CD4-positive, alpha-beta T cell (primary cell): ENCODE measurements around the gene CCNL1. TPM values are rescaled to one million over a fixed set of nuclear protein-coding genes. Genes with fewer than 3 reads are reported as not detected.

ENCODE experiments used
- ATAC-seq: fragments of 200-7000 bp; cut with Tn5 transposase; one replicate; pipeline ENCODE4 v1.10.0; 2022; ENCODE audit warnings: mild to moderate bottlenecking; ENCODE audit not compliant: poor library complexity
- CTCF ChIA-PET: fragments of 350-600 bp; sonication (Branson Sonifier 250); formaldehyde crosslinking; loops from one replicate; lab custom pipeline; 2021; ENCODE audit warnings: antibody characterized with exemption, inconsistent platforms; lab: Charles Lee
- POLR2A ChIA-PET: fragments of 350-600 bp; sonication (Branson Sonifier 250); formaldehyde crosslinking; loops from one replicate; lab custom pipeline; 2021; ENCODE audit warnings: antibody characterized with exemption, inconsistent platforms; lab: Charles Lee
- DNase-seq, 14 experiments: peaks; one replicate each; pipeline ENCODE4 v3.0.0-alpha.2; 2013 to 2020; ENCODE audit warnings: mixed read lengths in 2 of 14
- H3K27ac ChIP-seq, 2 donors: one replicate each; pipeline versions ENCODE4 v1.5.1 to v1.7.0; 2013; ENCODE audit warnings: low read length in 2 of 2, low read depth in 1 of 2, mild to moderate bottlenecking in 1 of 2
- H3K27me3 ChIP-seq, 2 experiments: 1 replicate in 1 of 2; 2 replicates in 1 of 2; pipeline versions ENCODE4 v1.6.1 to v1.7.0; 2013; ENCODE audit warnings: low read length in 2 of 2, control low read depth in 1 of 2, mild to moderate bottlenecking in 1 of 2, moderate library complexity in 1 of 2; ENCODE audit not compliant: insufficient read depth in 2 of 2, control insufficient read depth in 1 of 2
- H3K36me3 ChIP-seq: one replicate; pipeline ENCODE4 v1.6.1; 2013; ENCODE audit warnings: low read length, control low read depth; ENCODE audit not compliant: insufficient read depth
- H3K4me1 ChIP-seq: one replicate; pipeline ENCODE4 v1.6.1; 2013; ENCODE audit warnings: low read length, control low read depth; ENCODE audit not compliant: insufficient read depth
- H3K4me3 ChIP-seq: one replicate; pipeline ENCODE4 v1.5.1; 2013; ENCODE audit warnings: mild to moderate bottlenecking, low read length, moderate library complexity
- H3K9me3 ChIP-seq, 2 experiments: 1 replicate in 1 of 2; 2 replicates in 1 of 2; pipeline versions ENCODE4 v1.6.1 to v1.7.0; 2013; ENCODE audit warnings: low read length in 2 of 2, mild to moderate bottlenecking in 2 of 2, control low read depth in 1 of 2, moderate library complexity in 1 of 2; ENCODE audit not compliant: control insufficient read depth in 1 of 2, insufficient read depth in 1 of 2
- H3K27ac Mint-ChIP-seq: one replicate; pipeline ENCODE4 v1.8.0; 2020; ENCODE audit warnings: mixed read lengths
- H3K27me3 Mint-ChIP-seq: one replicate; pipeline ENCODE4 v1.8.0; 2021; ENCODE audit warnings: mixed read lengths
- H3K36me3 Mint-ChIP-seq: one replicate; pipeline ENCODE4 v1.8.0; 2021; ENCODE audit warnings: low read depth, mixed read lengths
- H3K4me1 Mint-ChIP-seq: one replicate; pipeline ENCODE4 v1.8.0; 2021; ENCODE audit warnings: low read depth, mixed read lengths
- H3K4me3 Mint-ChIP-seq: one replicate; pipeline ENCODE4 v1.8.0; 2020; ENCODE audit warnings: mild to moderate bottlenecking, mixed read lengths
- H3K9me3 Mint-ChIP-seq: one replicate; pipeline ENCODE4 v1.8.0; 2020; ENCODE audit warnings: mixed read lengths
- intact Hi-C, 2 experiments: fragments of 100-400 bp; cut with DNase I in 1 of 2; cut with micrococcal nuclease in 1 of 2; formaldehyde crosslinking; loops; one replicate each; pipeline versions ENCODE4 v1.15.1 to v1.9.0; 2023 to 2025; cut with DNase I, micrococcal nuclease
- total RNA-seq, 174 experiments: library from RNA in 2 of 174; stranded (reverse) in 2 of 174; gene quantifications; one replicate each; pipeline ENCODE4 v1.2.3 and lab custom pipeline; 2021 to 2026
- TF ChIP-seq, protein P1 (sequence below): fragments of 200-600 bp; IDR thresholded peaks from one replicate; pipeline ENCODE4 v1.8.0; 2022; ENCODE audit warnings: antibody characterized with exemption, mild to moderate bottlenecking

The CCNL1 gene
- total RNA-seq, 2 experiments from 2014 or later: 1,350 to 1,388 TPM

GRCh38 chr3:157127268-157127667 is 32.7 kb downstream of the CCNL1 start:
- Histone ChIP-seq H3K27ac (no peak overlapping the region), H3K4me3 (no peak overlapping the region), H3K9me3 (no peaks in the 10 kb centered on the region), H3K27me3 (no peaks in the 10 kb centered on the region), H3K36me3 (no peaks in the 10 kb centered on the region), H3K4me1 (peaks cover 50% of the 10 kb centered on the region)
- intact Hi-C loops: loop anchor here in 1 of 2 experiments (5.0 kb wide), 2 partner anchors 315 to 575 kb away; no protein-coding TSS in a partner anchor
- CTCF ChIA-PET: interaction anchor here (1.1 to 2.9 kb wide), 4 partner anchors 10 to 376 kb away, joined by 3 to 20 read pairs (median 10); no protein-coding TSS in a partner anchor
- Mint-ChIP-seq H3K27me3 (no peaks in the 10 kb centered on the region), H3K27ac (peak overlapping the region; percentile 98), H3K4me1 (peaks cover 51% of the 10 kb centered on the region), H3K9me3 (no peaks in the 10 kb centered on the region), H3K4me3 (no peak overlapping the region), H3K36me3 (no peaks in the 10 kb centered on the region)
- DNase-seq: no peak
- TF ChIP-seq, protein P1, sequence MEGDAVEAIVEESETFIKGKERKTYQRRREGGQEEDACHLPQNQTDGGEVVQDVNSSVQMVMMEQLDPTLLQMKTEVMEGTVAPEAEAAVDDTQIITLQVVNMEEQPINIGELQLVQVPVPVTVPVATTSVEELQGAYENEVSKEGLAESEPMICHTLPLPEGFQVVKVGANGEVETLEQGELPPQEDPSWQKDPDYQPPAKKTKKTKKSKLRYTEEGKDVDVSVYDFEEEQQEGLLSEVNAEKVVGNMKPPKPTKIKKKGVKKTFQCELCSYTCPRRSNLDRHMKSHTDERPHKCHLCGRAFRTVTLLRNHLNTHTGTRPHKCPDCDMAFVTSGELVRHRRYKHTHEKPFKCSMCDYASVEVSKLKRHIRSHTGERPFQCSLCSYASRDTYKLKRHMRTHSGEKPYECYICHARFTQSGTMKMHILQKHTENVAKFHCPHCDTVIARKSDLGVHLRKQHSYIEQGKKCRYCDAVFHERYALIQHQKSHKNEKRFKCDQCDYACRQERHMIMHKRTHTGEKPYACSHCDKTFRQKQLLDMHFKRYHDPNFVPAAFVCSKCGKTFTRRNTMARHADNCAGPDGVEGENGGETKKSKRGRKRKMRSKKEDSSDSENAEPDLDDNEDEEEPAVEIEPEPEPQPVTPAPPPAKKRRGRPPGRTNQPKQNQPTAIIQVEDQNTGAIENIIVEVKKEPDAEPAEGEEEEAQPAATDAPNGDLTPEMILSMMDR: no peak
- no peak for ATAC-seq
- POLR2A ChIA-PET: interaction anchor here (0.8 to 4.7 kb wide), 4 partner anchors 33 to 572 kb away, joined by 3 to 42 read pairs (median 8); partner anchors contain the start of genes CCNL1 and SSR3

- Mint-ChIP-seq H3K4me3 (no peak overlapping the region), H3K4me1 (peaks cover 42% of the 10 kb centered on the region), H3K9me3 (no peaks in the 10 kb centered on the region), H3K36me3 (no peaks in the 10 kb centered on the region), H3K27me3 (no peaks in the 10 kb centered on the region), H3K27ac (peak overlapping the region; percentile 98)
- Histone ChIP-seq H3K36me3 (no peaks in the 10 kb centered on the region), H3K27me3 (no peaks in the 10 kb centered on the region), H3K27ac (no peak overlapping the region), H3K9me3 (no peaks in the 10 kb centered on the region), H3K4me1 (peaks cover 41% of the 10 kb centered on the region), H3K4me3 (no peak overlapping the region)
- DNase-seq (no peak), ATAC-seq (no peak)
- CTCF ChIA-PET: interaction anchor here (1.1 to 2.9 kb wide), 4 partner anchors 11 to 375 kb away, joined by 3 to 20 read pairs (median 6); no protein-coding TSS in a partner anchor
- intact Hi-C loops: loop anchor here in 1 of 2 experiments (5.0 kb wide), 2 partner anchors 314 to 574 kb away; no protein-coding TSS in a partner anchor
- TF ChIP-seq, protein P1: no peak
- POLR2A ChIA-PET: interaction anchor here (0.8 to 2.6 kb wide), 5 partner anchors 33 to 571 kb away, joined by 3 to 13 read pairs (median 3); partner anchors contain the start of genes CCNL1 and SSR3
Observed at GRCh38 chr3:157126365-157126764, 33.6 kb downstream of the CCNL1 start.

DNA sequence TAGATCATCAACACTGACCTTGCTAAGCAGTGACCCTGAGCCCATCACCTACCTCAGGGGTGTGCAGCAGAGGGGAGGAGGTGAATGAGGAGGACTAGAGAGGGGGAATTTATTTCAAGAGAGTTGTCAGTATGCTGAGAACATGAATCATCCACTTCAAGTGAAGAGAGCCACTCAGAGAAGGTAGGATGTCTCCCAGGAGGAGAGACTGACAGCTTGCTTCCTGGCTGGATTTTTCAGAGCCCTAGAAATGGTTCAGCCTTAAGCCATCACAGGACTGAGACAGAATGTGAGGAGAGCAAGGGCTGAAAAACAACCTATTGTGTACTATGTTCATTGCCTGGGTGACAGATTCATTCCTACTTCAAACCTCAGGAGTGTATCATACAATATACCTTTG is 34.8 kb downstream of the CCNL1 start:
- Mint-ChIP-seq H3K36me3 (no peaks in the 10 kb centered on the region), H3K4me1 (peaks cover 29% of the 10 kb centered on the region), H3K9me3 (no peaks in the 10 kb centered on the region), H3K4me3 (no peak overlapping the region), H3K27ac (no peak overlapping the region), H3K27me3 (no peaks in the 10 kb centered on the region)
- Histone ChIP-seq H3K27ac (no peak overlapping the region), H3K4me3 (no peak overlapping the region), H3K27me3 (no peaks in the 10 kb centered on the region), H3K9me3 (peaks cover 0 to 6% of the 10 kb centered on the region in 2 experiments), H3K36me3 (no peaks in the 10 kb centered on the region), H3K4me1 (peaks cover 30% of the 10 kb centered on the region)
- intact Hi-C loops: loop anchor here in 1 of 2 experiments (5.0 kb wide), 2 partner anchors 313 to 573 kb away; no protein-coding TSS in a partner anchor
- DNase-seq (no peak), ATAC-seq (no peak)
- POLR2A ChIA-PET: interaction anchor here (0.6 to 1.4 kb wide), 3 partner anchors 21 to 39 kb away, joined by 3 read pairs; partner anchors contain the start of gene CCNL1
- TF ChIP-seq, protein P1: no peak
- CTCF ChIA-PET: interaction anchor here (0.7 to 1.1 kb wide), 2 partner anchors 12 to 43 kb away, joined by 3 read pairs; no protein-coding TSS in a partner anchor
